H9 (cell line): ENCODE data around the gene KIF11. TPM values are rescaled to one million over a fixed set of nuclear protein-coding genes. Genes with fewer than 3 reads are reported as not detected.

Experiments used
- DNase-seq: peaks from one replicate; pipeline ENCODE4 v3.0.0-alpha.2; 2017
- H2AFZ ChIP-seq: one replicate; pipeline ENCODE4 v1.6.1; 2013; ENCODE audit warnings: mild to moderate bottlenecking, low read length, control low read depth, moderate library complexity
- H2AK5ac ChIP-seq: 2 replicates; pipeline ENCODE4 v1.6.1; 2013; ENCODE audit warnings: low read length, control low read depth, mixed read lengths; ENCODE audit not compliant: insufficient read length
- H2BK120ac ChIP-seq: one replicate; pipeline ENCODE4 v1.6.1; 2013; ENCODE audit warnings: low read depth, mild to moderate bottlenecking, low read length, control low read depth, inconsistent platforms; ENCODE audit not compliant: poor library complexity, severe bottlenecking
- H2BK12ac ChIP-seq: 2 replicates; pipeline ENCODE4 v1.6.1; 2013; ENCODE audit warnings: low read length, control low read depth, mixed read lengths, low read depth; ENCODE audit not compliant: insufficient read length
- H2BK15ac ChIP-seq: 2 replicates; pipeline ENCODE4 v1.6.1; 2013; ENCODE audit warnings: low read depth, low read length, control low read depth
- H2BK20ac ChIP-seq: one replicate; pipeline ENCODE4 v1.6.1; 2013; ENCODE audit warnings: low read depth, mild to moderate bottlenecking, low read length, control low read depth, inconsistent platforms; ENCODE audit not compliant: poor library complexity, severe bottlenecking
- H2BK5ac ChIP-seq: 2 replicates; pipeline ENCODE4 v1.6.1; 2013; ENCODE audit warnings: low read length, control low read depth, mixed read lengths; ENCODE audit not compliant: insufficient read length
- H3K14ac ChIP-seq: 2 replicates; pipeline ENCODE4 v1.6.1; 2013; ENCODE audit warnings: low read length, control low read depth; ENCODE audit not compliant: insufficient read depth
- H3K18ac ChIP-seq: 2 replicates; pipeline ENCODE4 v1.6.1; 2013; ENCODE audit warnings: low read depth, mild to moderate bottlenecking, mixed read lengths, low read length, control low read depth; ENCODE audit not compliant: insufficient read length
- H3K23ac ChIP-seq: 2 replicates; pipeline ENCODE4 v1.6.1; 2013; ENCODE audit warnings: low read length, control low read depth, mixed read lengths, low read depth; ENCODE audit not compliant: insufficient read length
- H3K23me2 ChIP-seq: 2 replicates; pipeline ENCODE4 v1.6.1; 2013; ENCODE audit warnings: low read depth, mild to moderate bottlenecking, mixed read lengths, low read length, control low read depth; ENCODE audit not compliant: insufficient read length, poor library complexity, severe bottlenecking
- H3K27ac ChIP-seq: 2 replicates; pipeline ENCODE4 v1.5.1; 2013; ENCODE audit warnings: low read length, control low read depth, mixed read lengths, low read depth; ENCODE audit not compliant: insufficient read length
- H3K27me3 ChIP-seq: 2 replicates; pipeline ENCODE4 v1.6.1; 2013; ENCODE audit warnings: low read length, control low read depth, inconsistent platforms; ENCODE audit not compliant: insufficient read depth
- H3K4ac ChIP-seq: 2 replicates; pipeline ENCODE4 v1.6.1; 2013; ENCODE audit warnings: low read depth, mild to moderate bottlenecking, control low read depth, inconsistent platforms, low read length, moderate library complexity
- H3K4me1 ChIP-seq: 2 replicates; pipeline ENCODE4 v1.6.1; 2013; ENCODE audit warnings: low read length, control low read depth, inconsistent platforms; ENCODE audit not compliant: insufficient read depth
- H3K4me2 ChIP-seq: 2 replicates; pipeline ENCODE4 v1.6.1; 2013; ENCODE audit warnings: low read length, control low read depth, mixed read lengths; ENCODE audit not compliant: insufficient read length, insufficient read depth
- H3K56ac ChIP-seq: 2 replicates; pipeline ENCODE4 v1.6.1; 2013; ENCODE audit warnings: low read depth, mild to moderate bottlenecking, mixed read lengths, low read length, control low read depth; ENCODE audit not compliant: insufficient read length
- H3K79me1 ChIP-seq: 2 replicates; pipeline ENCODE4 v1.6.1; 2013; ENCODE audit warnings: low read depth, mild to moderate bottlenecking, moderate library complexity, low read length, control low read depth, inconsistent platforms; ENCODE audit not compliant: insufficient read depth, poor library complexity, severe bottlenecking
- H3K79me2 ChIP-seq: 2 replicates; pipeline ENCODE4 v1.6.1; 2013; ENCODE audit warnings: low read length, control low read depth, inconsistent platforms; ENCODE audit not compliant: insufficient read depth
- H3K9ac ChIP-seq: 2 replicates; pipeline ENCODE4 v1.6.1; 2013; ENCODE audit warnings: low read length, control low read depth, mixed read lengths; ENCODE audit not compliant: insufficient read length; ENCODE audit errors: extremely low read depth
- H3K9me3 ChIP-seq: one replicate; pipeline ENCODE4 v1.6.1; 2013; ENCODE audit warnings: low read depth, low read length, inconsistent platforms; ENCODE audit not compliant: control insufficient read depth
- H3T11ph ChIP-seq: one replicate; pipeline ENCODE4 v1.6.1; 2013; ENCODE audit warnings: mild to moderate bottlenecking, low read length, control low read depth, inconsistent platforms
- H4K20me1 ChIP-seq: one replicate; pipeline ENCODE4 v1.6.1; 2013; ENCODE audit not compliant: control insufficient read depth, insufficient read length, insufficient read depth
- H4K5ac ChIP-seq: 2 replicates; pipeline ENCODE4 v1.6.1; 2013; ENCODE audit warnings: low read depth, mild to moderate bottlenecking, mixed read lengths, low read length, control low read depth; ENCODE audit not compliant: insufficient read length
- H4K8ac ChIP-seq: replicated peaks from 2 replicates; pipeline ENCODE4 v1.6.1; 2013; ENCODE audit warnings: low read length, control low read depth, mixed read lengths, low read depth; ENCODE audit not compliant: insufficient read length
- H4K91ac ChIP-seq: 2 replicates; pipeline ENCODE4 v1.6.1; 2013; ENCODE audit warnings: low read depth, mild to moderate bottlenecking, moderate library complexity, mixed read lengths, low read length, control low read depth; ENCODE audit not compliant: insufficient read length
- H3K27ac Mint-ChIP-seq, 3 experiments: 2 replicates in 2 of 3; 3 replicates in 1 of 3; pipeline ENCODE4 v1.8.0; 2020 to 2021; ENCODE audit warnings: mixed read lengths in 3 of 3, mild to moderate bottlenecking in 1 of 3, moderate library complexity in 1 of 3
- H3K27me3 Mint-ChIP-seq: 2 replicates; pipeline ENCODE4 v1.8.0; 2021; ENCODE audit warnings: low read depth, mild to moderate bottlenecking, moderate library complexity, mixed read lengths
- H3K36me3 Mint-ChIP-seq, 3 experiments: 2 replicates in 2 of 3; 3 replicates in 1 of 3; pipeline ENCODE4 v1.8.0; 2020 to 2021; ENCODE audit warnings: low read depth in 3 of 3, mixed read lengths in 3 of 3; ENCODE audit not compliant: insufficient read depth in 1 of 3
- H3K4me1 Mint-ChIP-seq, 2 experiments: 2 replicates each; pipeline ENCODE4 v1.8.0; 2020; ENCODE audit warnings: mixed read lengths in 2 of 2
- H3K4me3 Mint-ChIP-seq, 2 experiments: 2 replicates in 1 of 2; 3 replicates in 1 of 2; pipeline ENCODE4 v1.8.0; 2020 to 2021; ENCODE audit warnings: mild to moderate bottlenecking in 2 of 2, mixed read lengths in 2 of 2, moderate library complexity in 1 of 2
- H3K9me3 Mint-ChIP-seq, 2 experiments: 2 replicates in 1 of 2; 3 replicates in 1 of 2; pipeline ENCODE4 v1.8.0; 2020; ENCODE audit warnings: mild to moderate bottlenecking in 2 of 2, mixed read lengths in 2 of 2, moderate library complexity in 1 of 2
- CTCF ChIP-seq: fragments of 200-600 bp; sonication (generic); conservative IDR thresholded peaks from 3 replicates; pipeline ENCODE4 v1.8.0; 2021; ENCODE audit warnings: antibody characterized with exemption, mild to moderate bottlenecking
- total RNA-seq: library from RNA; stranded (reverse); gene quantifications from 2 replicates; pipeline ENCODE4 v1.2.1, GENCODE V29; 2021

KIF11 gene
- total RNA-seq, 1 experiment from 2014 or later: 54.4 TPM

GRCh38 chr10:92662848-92663247, 69.9 kb downstream of the KIF11 start:
- DNase-seq: no peak
- Histone ChIP-seq H2BK20ac (no peak overlapping the region), H3K14ac (no peak overlapping the region), H3K23me2 (no peaks in the 10 kb centered on the region), H4K8ac (no peak overlapping the region), H3K9ac (no peak overlapping the region), H3K27me3 (no peaks in the 10 kb centered on the region), H4K5ac (no peak overlapping the region), H3K18ac (no peak overlapping the region), H3K79me1 (no peaks in the 10 kb centered on the region), H2BK5ac (no peak overlapping the region), H3K23ac (no peak overlapping the region), H3K4ac (no peak overlapping the region), H2AK5ac (no peak overlapping the region), H2AFZ (no peak overlapping the region), H2BK12ac (no peak overlapping the region), H3T11ph (no peak overlapping the region), H2BK120ac (no peak overlapping the region), H3K27ac (no peak overlapping the region), H3K4me1 (no peaks in the 10 kb centered on the region), H2BK15ac (no peak overlapping the region), H3K56ac (no peak overlapping the region), H3K79me2 (no peaks in the 10 kb centered on the region), H4K20me1 (no peaks in the 10 kb centered on the region), H3K4me2 (no peak overlapping the region), H3K9me3 (no peaks in the 10 kb centered on the region), H4K91ac (no peak overlapping the region)
- no peaks in the 10 kb centered on the region for H3K4me1 Mint-ChIP-seq
- peaks cover 0 to 9% (median 0%) of the 10 kb centered on the region in 3 experiments; a peak in 3 of 7 replicates for H3K36me3 Mint-ChIP-seq
- no peak overlapping the region for H3K27ac Mint-ChIP-seq
- no peak for TF ChIP-seq CTCF
- H3K9me3 Mint-ChIP-seq: peaks cover 12 to 15% of the 10 kb centered on the region in 2 experiments
- H3K27me3 Mint-ChIP-seq: no peaks in the 10 kb centered on the region
- H3K4me3 Mint-ChIP-seq: no peak overlapping the region
